GM18868 (cell line): ENCODE measurements around the gene EIF2A.
A peak's percentile ranks its signal among the peaks of the same experiment; 100 is the strongest.

Source experiments
- ATAC-seq: cut with Tn5 transposase; IDR thresholded peaks from one replicate; pipeline ENCODE4 v1.9.1; 2021; ENCODE audit warnings: mild to moderate bottlenecking, moderate library complexity; ENCODE audit not compliant: unreplicated experiment

The EIF2A gene

DNA sequence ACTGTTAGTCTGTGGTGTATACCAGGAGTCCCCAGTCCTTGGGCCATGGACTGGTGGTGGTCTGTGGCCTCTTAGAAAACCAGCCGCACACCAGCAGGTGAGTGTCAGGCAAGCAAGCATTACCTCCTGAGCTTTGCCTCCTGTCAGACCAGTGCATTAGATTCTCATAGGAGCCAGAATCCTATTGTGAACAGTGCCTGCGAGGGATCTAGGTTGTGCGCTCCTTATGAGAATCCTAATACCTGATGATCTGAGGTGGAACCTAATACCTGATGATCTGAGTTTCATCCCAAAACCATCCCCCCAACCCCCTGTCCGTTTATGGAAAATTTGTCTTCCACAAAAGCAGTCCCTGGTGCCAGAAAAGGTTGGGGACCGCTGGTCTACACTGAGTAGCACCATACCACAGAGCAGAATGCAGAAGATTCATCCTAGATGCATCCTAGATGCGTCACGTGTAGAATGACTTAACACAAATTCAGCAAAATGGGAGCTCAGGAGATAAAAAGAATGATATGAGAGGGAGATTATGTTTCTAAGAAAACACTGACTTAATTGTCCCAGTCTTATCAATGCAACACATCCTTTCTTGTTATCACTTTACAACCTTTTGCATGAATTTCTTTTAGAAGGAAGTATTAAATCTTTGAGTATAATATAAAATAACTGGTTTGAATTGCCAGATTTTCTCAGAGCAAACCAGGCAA lies 85.1 kb downstream of the EIF2A start:
- no peak for ATAC-seq

DNA sequence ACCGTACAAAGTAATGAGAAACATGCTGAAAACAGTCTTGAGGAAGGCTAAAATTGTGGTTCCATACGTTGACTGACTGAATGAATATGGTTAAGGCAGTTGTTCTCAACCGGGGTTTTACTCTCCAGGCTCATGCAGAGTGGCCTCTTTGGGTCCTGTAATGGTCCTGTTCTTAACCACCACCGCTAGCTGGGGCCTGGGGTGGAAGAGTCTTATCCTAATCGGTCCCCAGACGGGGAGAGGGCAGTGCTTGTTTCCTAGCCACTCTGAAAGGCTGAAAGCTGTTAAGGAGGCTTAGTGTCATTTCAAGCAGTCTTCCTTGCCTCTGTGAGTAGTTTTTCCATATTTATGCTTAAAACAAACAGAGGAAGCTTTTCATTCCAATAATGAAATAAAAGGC lies 88.5 kb downstream of the EIF2A start:
- ATAC-seq: no peak

DNA sequence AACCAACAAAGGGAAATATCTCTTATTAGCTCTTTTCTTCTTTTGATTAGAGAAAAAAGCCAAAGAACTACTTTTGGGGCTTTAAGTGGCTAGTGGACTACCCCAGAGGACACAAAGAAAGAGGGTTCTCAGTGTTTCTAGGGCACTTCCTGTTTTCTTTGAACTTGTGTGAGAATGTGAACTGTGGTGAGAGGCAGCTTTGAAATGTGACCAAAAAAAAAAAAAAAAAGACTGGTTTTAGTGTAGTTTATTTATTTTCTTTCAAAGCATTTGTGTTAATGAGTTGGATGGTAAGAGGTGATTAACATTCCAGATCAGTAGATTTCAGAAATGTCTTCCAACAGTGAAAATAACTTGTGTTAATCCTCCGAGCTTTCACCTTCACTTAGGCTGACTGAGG lies 88.9 kb downstream of the EIF2A start:
- ATAC-seq: peak; percentile 93
